ENCODE measurements around the gene WTIP.

- TF ChIP-seq CTCF (CRISPR knock-in tag; IDR thresholded peaks at IDR 0.05) (no peak), EP300 (IDR thresholded peaks at IDR 0.05; ENCODE audit: low read depth in 2 of 2, low read length in 2 of 2) (no peak), EP300 (CRISPR knock-in tag; IDR thresholded peaks at IDR 0.05; ENCODE audit: borderline replicate concordance) (no peak), KDM5B (CRISPR knock-in tag; IDR thresholded peaks at IDR 0.05; ENCODE audit: borderline replicate concordance) (no peak), NFYC (CRISPR knock-in tag; IDR thresholded peaks at IDR 0.05) (no peak), HOMEZ (CRISPR knock-in tag; IDR thresholded peaks at IDR 0.05; ENCODE audit: low read depth) (no peak), FOXM1 (CRISPR knock-in tag; IDR thresholded peaks at IDR 0.05) (no peak)
Measured at GRCh38 chr19:34513767-34514166, 32.2 kb downstream of the WTIP start.
